ENCODE data around the gene HSD17B3. TPM values are rescaled to one million over a fixed set of nuclear protein-coding genes. Genes with fewer than 3 reads are reported as not detected.

HSD17B3 gene
- polyA plus RNA-seq, 1 donor (not counting 4 experiments of a cell fraction or from before 2014, with no cell fraction given) = 0.17 TPM

DNA sequence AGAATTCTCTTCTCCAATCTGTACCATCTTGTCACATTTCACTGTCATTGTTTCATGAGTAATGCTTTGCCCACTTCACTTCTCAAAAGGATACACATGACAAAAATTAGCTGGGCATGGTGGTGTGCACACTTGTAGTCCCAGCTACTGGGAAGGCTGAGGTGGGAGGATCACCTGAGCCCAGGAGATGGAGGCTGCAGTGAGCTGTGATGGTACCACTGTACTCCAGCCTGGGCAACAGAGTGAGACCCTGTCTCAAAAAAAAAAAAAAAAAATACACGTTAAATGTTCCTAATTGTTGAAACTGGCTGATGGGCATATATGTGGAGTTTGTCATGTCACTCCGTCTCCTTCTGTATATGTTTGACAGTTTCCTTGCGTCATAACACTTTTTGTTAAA, 36.3 kb upstream of the HSD17B3 start:
- no peak overlapping the region for H3K27ac ChIP-seq (ENCODE audit: control insufficient read depth, insufficient read depth, low read length)
- peaks cover 19% of the 10 kb centered on the region for H3K4me1 ChIP-seq (ENCODE audit: control insufficient read depth, extremely low read depth, insufficient read depth, low read length)
- peaks cover 0 to 4% of the 10 kb centered on the region in 2 experiments for H3K36me3 ChIP-seq (ENCODE audit: control insufficient read depth in 2 of 2, extremely low read depth in 1 of 2, insufficient read depth in 2 of 2, low read length in 2 of 2)
- no peaks in the 10 kb centered on the region for H3K79me2 ChIP-seq (ENCODE audit: control insufficient read depth, insufficient read depth, low read length)
- no peak overlapping the region for H3K9ac ChIP-seq (ENCODE audit: control insufficient read depth, extremely low read depth, insufficient read depth, low read length)
- no peak overlapping the region for H3K4me3 ChIP-seq (ENCODE audit: control insufficient read depth in 2 of 3, extremely low read depth in 1 of 3, insufficient read depth in 2 of 3, low read depth in 1 of 3, low read length in 3 of 3)
- H3K9me3 ChIP-seq (ENCODE audit: control insufficient read depth, low read depth, low read length) = no peaks in the 10 kb centered on the region
- H3K4me2 ChIP-seq (ENCODE audit: control insufficient read depth, extremely low read depth, insufficient read depth, low read depth, low read length) = no peak overlapping the region
- no peaks in the 10 kb centered on the region for H3K9me1 ChIP-seq (ENCODE audit: control insufficient read depth, extremely low read depth, insufficient read depth, low read length)
- DNase-seq (ENCODE audit: low read depth, low spot score) (no peak), FAIRE-seq (no peak)
- H4K20me1 ChIP-seq (ENCODE audit: control insufficient read depth, extremely low read depth, insufficient read depth, low read length) = no peaks in the 10 kb centered on the region
- dilution Hi-C loops (cut with MboI; ENCODE audit: extremely low pct_ligation_motif_present, low sequenced_read_pairs) = no loop called here
- no peaks in the 10 kb centered on the region for H3K27me3 ChIP-seq (ENCODE audit: control insufficient read depth, extremely low read depth, insufficient read depth, low read length)
- no peak overlapping the region for H2AFZ ChIP-seq (ENCODE audit: control insufficient read depth, low read length)
- TF ChIP-seq, protein P1, sequence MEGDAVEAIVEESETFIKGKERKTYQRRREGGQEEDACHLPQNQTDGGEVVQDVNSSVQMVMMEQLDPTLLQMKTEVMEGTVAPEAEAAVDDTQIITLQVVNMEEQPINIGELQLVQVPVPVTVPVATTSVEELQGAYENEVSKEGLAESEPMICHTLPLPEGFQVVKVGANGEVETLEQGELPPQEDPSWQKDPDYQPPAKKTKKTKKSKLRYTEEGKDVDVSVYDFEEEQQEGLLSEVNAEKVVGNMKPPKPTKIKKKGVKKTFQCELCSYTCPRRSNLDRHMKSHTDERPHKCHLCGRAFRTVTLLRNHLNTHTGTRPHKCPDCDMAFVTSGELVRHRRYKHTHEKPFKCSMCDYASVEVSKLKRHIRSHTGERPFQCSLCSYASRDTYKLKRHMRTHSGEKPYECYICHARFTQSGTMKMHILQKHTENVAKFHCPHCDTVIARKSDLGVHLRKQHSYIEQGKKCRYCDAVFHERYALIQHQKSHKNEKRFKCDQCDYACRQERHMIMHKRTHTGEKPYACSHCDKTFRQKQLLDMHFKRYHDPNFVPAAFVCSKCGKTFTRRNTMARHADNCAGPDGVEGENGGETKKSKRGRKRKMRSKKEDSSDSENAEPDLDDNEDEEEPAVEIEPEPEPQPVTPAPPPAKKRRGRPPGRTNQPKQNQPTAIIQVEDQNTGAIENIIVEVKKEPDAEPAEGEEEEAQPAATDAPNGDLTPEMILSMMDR (optimal IDR thresholded peaks at IDR 0.05 in 1 of 3, IDR thresholded peaks at IDR 0.05 in 1 of 3, conservative IDR thresholded peaks at IDR 0.05 in 1 of 3; ENCODE audit: extremely low read depth in 1 of 3, insufficient read depth in 2 of 3, low read length in 3 of 3) = no peak
- TF ChIP-seq EZH2 (IDR thresholded peaks at IDR 0.05; ENCODE audit: low read length) = no peak

GRCh38 chr9:96333958-96334357, 32.0 kb upstream of the HSD17B3 start:
- H3K4me3 ChIP-seq (ENCODE audit: control insufficient read depth in 2 of 3, extremely low read depth in 1 of 3, insufficient read depth in 2 of 3, low read depth in 1 of 3, low read length in 3 of 3) = no peak overlapping the region

More at GRCh38 chr9:96333958-96334357, 32.0 kb upstream of the HSD17B3 start:
- Histone ChIP-seq H3K9me1 (ENCODE audit: control insufficient read depth, extremely low read depth, insufficient read depth, low read length) (no peaks in the 10 kb centered on the region), H4K20me1 (ENCODE audit: control insufficient read depth, extremely low read depth, insufficient read depth, low read length) (no peaks in the 10 kb centered on the region), H3K27me3 (ENCODE audit: control insufficient read depth, extremely low read depth, insufficient read depth, low read length) (no peaks in the 10 kb centered on the region), H2AFZ (ENCODE audit: control insufficient read depth, low read length) (no peak overlapping the region), H3K79me2 (ENCODE audit: control insufficient read depth, insufficient read depth, low read length) (no peaks in the 10 kb centered on the region), H3K4me1 (ENCODE audit: control insufficient read depth, extremely low read depth, insufficient read depth, low read length) (peaks cover 20% of the 10 kb centered on the region), H3K36me3 (ENCODE audit: control insufficient read depth in 2 of 2, extremely low read depth in 1 of 2, insufficient read depth in 2 of 2, low read length in 2 of 2) (no peaks in the 10 kb centered on the region), H3K9me3 (ENCODE audit: control insufficient read depth, low read depth, low read length) (no peaks in the 10 kb centered on the region), H3K4me2 (ENCODE audit: control insufficient read depth, extremely low read depth, insufficient read depth, low read depth, low read length) (no peak overlapping the region), H3K9ac (ENCODE audit: control insufficient read depth, extremely low read depth, insufficient read depth, low read length) (no peak overlapping the region), H3K27ac (ENCODE audit: control insufficient read depth, insufficient read depth, low read length) (no peak overlapping the region)
- no peak for TF ChIP-seq EZH2 (IDR thresholded peaks at IDR 0.05; ENCODE audit: low read length)
- TF ChIP-seq, protein P1 (optimal IDR thresholded peaks at IDR 0.05 in 1 of 3, IDR thresholded peaks at IDR 0.05 in 1 of 3, conservative IDR thresholded peaks at IDR 0.05 in 1 of 3; ENCODE audit: extremely low read depth in 1 of 3, insufficient read depth in 2 of 3, low read length in 3 of 3) = no peak
- DNase-seq (ENCODE audit: low read depth, low spot score) (no peak), FAIRE-seq (no peak)
- dilution Hi-C loops (cut with MboI; ENCODE audit: extremely low pct_ligation_motif_present, low sequenced_read_pairs) = no loop called here
